H1 (cell line): ENCODE measurements around the gene TOP3B. TPM values are rescaled to one million over a fixed set of nuclear protein-coding genes. Genes with fewer than 3 reads are reported as not detected.

ENCODE experiments used
- CTCF ChIA-PET: fragments of 300-600 bp; sonication (Branson Sonifier 250); formaldehyde crosslinking; loops from one replicate; lab custom pipeline; 2021; ENCODE audit not compliant: partially characterized antibody; lab: Charles Lee
- POLR2A ChIA-PET: fragments of 300-600 bp; sonication (Branson Sonifier 250); formaldehyde crosslinking; loops from one replicate; lab custom pipeline; 2021; ENCODE audit warnings: inconsistent platforms; ENCODE audit not compliant: partially characterized antibody; lab: Charles Lee
- DNase-seq, 2 experiments: peaks; one replicate each; pipeline versions ENCODE4 v3.0.0 to v3.0.0-alpha.2; 2010 to 2022; ENCODE audit warnings: low spot score in 2 of 2, low read depth in 1 of 2, mixed read lengths in 1 of 2
- FAIRE-seq: peaks from 2 replicates; lab custom pipeline; 2011; peaks lifted over from hg19 to GRCh38; lab: Jason Lieb, UNC
- H2AFZ ChIP-seq: 2 replicates; pipeline ENCODE4 v1.8.1; 2012; ENCODE audit warnings: low read length, inconsistent platforms
- H2AK5ac ChIP-seq: 2 replicates; pipeline ENCODE4 v1.6.1; 2013; ENCODE audit warnings: low read depth, low read length
- H2BK120ac ChIP-seq: replicated peaks from 2 replicates; pipeline ENCODE3; 2013; ENCODE audit warnings: low read depth, low read length, inconsistent platforms
- H2BK12ac ChIP-seq: 2 replicates; pipeline ENCODE4 v1.6.1; 2013; ENCODE audit warnings: low read depth, low read length
- H2BK15ac ChIP-seq: 2 replicates; pipeline ENCODE4 v1.6.1; 2013; ENCODE audit warnings: low read length
- H2BK20ac ChIP-seq: 2 replicates; pipeline ENCODE4 v1.6.1; 2013; ENCODE audit warnings: low read length
- H2BK5ac ChIP-seq: 2 replicates; pipeline ENCODE4 v1.6.1; 2013; ENCODE audit warnings: low read depth, low read length
- H3K14ac ChIP-seq: 2 replicates; pipeline ENCODE4 v1.6.1; 2013; ENCODE audit warnings: inconsistent platforms; ENCODE audit not compliant: insufficient read length
- H3K18ac ChIP-seq: 2 replicates; pipeline ENCODE4 v1.6.1; 2013; ENCODE audit warnings: low read length; ENCODE audit errors: extremely low read depth
- H3K23ac ChIP-seq: 2 replicates; pipeline ENCODE4 v1.6.1; 2013; ENCODE audit warnings: inconsistent platforms; ENCODE audit not compliant: insufficient read length
- H3K23me2 ChIP-seq: 2 replicates; pipeline ENCODE4 v1.6.1; 2013; ENCODE audit warnings: low read depth, low read length
- H3K27ac ChIP-seq: 2 replicates; pipeline ENCODE4 v1.6.1; 2011; ENCODE audit warnings: low read depth, low read length, inconsistent platforms
- H3K27me3 ChIP-seq, 4 experiments: replicated peaks in 1 of 4; 1 replicate in 1 of 4; 2 replicates in 3 of 4; pipeline versions ENCODE4 v1.6.1 to v1.8.1; 2011 to 2013; ENCODE audit warnings: low read length in 3 of 4, mild to moderate bottlenecking in 3 of 4, inconsistent platforms in 2 of 4, mixed read lengths in 2 of 4, moderate library complexity in 1 of 4; ENCODE audit not compliant: control insufficient read depth in 3 of 4, insufficient read depth in 3 of 4; ENCODE audit errors: extremely low read depth in 1 of 4
- H3K36me3 ChIP-seq, 4 experiments: 2 replicates each; pipeline versions ENCODE4 v1.6.1 to v1.8.1; 2011 to 2013; ENCODE audit warnings: mild to moderate bottlenecking in 4 of 4, low read length in 3 of 4, moderate library complexity in 2 of 4, control low read depth in 1 of 4, inconsistent platforms in 1 of 4; ENCODE audit not compliant: insufficient read depth in 4 of 4, control insufficient read depth in 2 of 4
- H3K4ac ChIP-seq: replicated peaks from 2 replicates; pipeline ENCODE3; 2013; ENCODE audit warnings: low read length, low read depth, mixed read lengths, inconsistent platforms; ENCODE audit not compliant: insufficient read length
- H3K4me1 ChIP-seq, 4 experiments: replicated peaks in 1 of 4; 1 replicate in 1 of 4; 2 replicates in 3 of 4; pipeline versions ENCODE4 v1.6.1 to v1.8.1; 2011 to 2013; ENCODE audit warnings: low read length in 3 of 4, inconsistent platforms in 2 of 4, mixed read lengths in 1 of 4; ENCODE audit not compliant: insufficient read depth in 4 of 4, control insufficient read depth in 3 of 4
- H3K4me2 ChIP-seq, 2 experiments: 2 replicates each; pipeline versions ENCODE4 v1.6.1 to v1.8.1; 2011 to 2013; ENCODE audit warnings: low read depth in 2 of 2, low read length in 2 of 2, control low read depth in 1 of 2, inconsistent platforms in 1 of 2, mild to moderate bottlenecking in 1 of 2; ENCODE audit not compliant: insufficient read depth in 1 of 2
- H3K4me3 ChIP-seq, 4 experiments: fragments of 200-600, 300-600 bp in 1 of 4; sonication (generic), shearing (Covaris generic), sonication (Bioruptor Twin) in 1 of 4; 2 replicates each; pipeline versions ENCODE4 v1.5.1 to v1.8.1; 2011 to 2016; ENCODE audit warnings: low read length in 4 of 4, low read depth in 3 of 4, control low read depth in 2 of 4, inconsistent platforms in 2 of 4, mild to moderate bottlenecking in 2 of 4, mixed read lengths in 1 of 4, moderate library complexity in 1 of 4; ENCODE audit not compliant: insufficient read depth in 2 of 4; ENCODE audit errors: extremely low read depth in 1 of 4
- H3K56ac ChIP-seq: replicated peaks from 2 replicates; pipeline ENCODE3; 2013; ENCODE audit warnings: low read depth, mild to moderate bottlenecking, mixed read lengths, low read length, inconsistent platforms; ENCODE audit not compliant: insufficient read length
- H3K79me1 ChIP-seq: 2 replicates; pipeline ENCODE4 v1.6.1; 2013; ENCODE audit warnings: low read depth, low read length, control low read depth
- H3K79me2 ChIP-seq, 2 experiments: 2 replicates each; pipeline versions ENCODE4 v1.6.1 to v1.8.1; 2012 to 2013; ENCODE audit warnings: low read length in 2 of 2, mild to moderate bottlenecking in 2 of 2, inconsistent platforms in 1 of 2; ENCODE audit not compliant: insufficient read depth in 2 of 2, control insufficient read depth in 1 of 2
- H3K9ac ChIP-seq, 4 experiments: replicated peaks in 1 of 4; 1 replicate in 1 of 4; 2 replicates in 3 of 4; pipeline versions ENCODE4 v1.6.1 to v1.8.1; 2011 to 2013; ENCODE audit warnings: low read depth in 3 of 4, low read length in 3 of 4, control low read depth in 2 of 4, mild to moderate bottlenecking in 2 of 4, moderate library complexity in 2 of 4, inconsistent platforms in 1 of 4; ENCODE audit errors: extremely low read depth in 1 of 4
- H3K9me3 ChIP-seq, 2 experiments: 2 replicates each; pipeline versions ENCODE4 v1.6.1 to v1.8.1; 2012 to 2013; ENCODE audit warnings: mild to moderate bottlenecking in 2 of 2, moderate library complexity in 2 of 2, control low read depth in 1 of 2, inconsistent platforms in 1 of 2, low read depth in 1 of 2, low read length in 1 of 2, mixed read lengths in 1 of 2; ENCODE audit not compliant: insufficient read depth in 2 of 2
- H4K20me1 ChIP-seq, 2 experiments: replicated peaks in 1 of 2; 2 replicates each; pipeline versions ENCODE3 to v1.8.1; 2011 to 2013; ENCODE audit warnings: inconsistent platforms in 2 of 2, low read length in 2 of 2, mild to moderate bottlenecking in 1 of 2; ENCODE audit not compliant: insufficient read depth in 2 of 2, control insufficient read depth in 1 of 2
- H4K5ac ChIP-seq: 2 replicates; pipeline ENCODE4 v1.6.1; 2013; ENCODE audit warnings: low read length, low read depth, mixed read lengths, inconsistent platforms; ENCODE audit not compliant: insufficient read length
- H4K8ac ChIP-seq: 2 replicates; pipeline ENCODE4 v1.8.0; 2013; ENCODE audit warnings: mild to moderate bottlenecking, moderate library complexity, low read length, inconsistent platforms; ENCODE audit not compliant: insufficient read depth; ENCODE audit errors: extremely low read depth
- H4K91ac ChIP-seq: replicated peaks from 2 replicates; pipeline ENCODE3; 2013; ENCODE audit warnings: low read length, mixed read lengths, inconsistent platforms; ENCODE audit not compliant: insufficient read length
- BACH1 ChIP-seq: IDR thresholded peaks from 2 replicates; pipeline ENCODE4 v1.6.1; 2012; ENCODE audit warnings: low read length, improper control_type of control experiment
- CTBP2 ChIP-seq: IDR thresholded peaks from 2 replicates; pipeline ENCODE4 v1.7.0; 2011; ENCODE audit warnings: borderline replicate concordance, mild to moderate bottlenecking, moderate library complexity, mixed read lengths, low read length; ENCODE audit not compliant: insufficient read depth, insufficient read length
- EZH2 ChIP-seq: fragments of 200-600 bp; sonication (generic); IDR thresholded peaks from 2 replicates; pipeline ENCODE4 v1.7.1; 2012; ENCODE audit warnings: low read depth, mild to moderate bottlenecking, moderate library complexity, low read length, inconsistent platforms; ENCODE audit not compliant: severe bottlenecking
- HDAC6 ChIP-seq: IDR thresholded peaks from one replicate; pipeline ENCODE4 v1.7.1; 2012; ENCODE audit warnings: low read depth, mild to moderate bottlenecking, inconsistent platforms, low read length, moderate library complexity
- NANOG ChIP-seq: IDR thresholded peaks from 2 replicates; pipeline ENCODE4 v1.6.1; 2011; ENCODE audit warnings: low read length, low read depth, mild to moderate bottlenecking, inconsistent platforms; ENCODE audit not compliant: insufficient read depth, poor library complexity, severe bottlenecking
- POLR2A ChIP-seq, 2 experiments: IDR thresholded peaks; 1 replicate in 1 of 2; 2 replicates in 1 of 2; pipeline ENCODE4 v1.6.1; 2011; ENCODE audit warnings: low read depth in 2 of 2, low read length in 2 of 2, mild to moderate bottlenecking in 2 of 2; ENCODE audit errors: control extremely low read depth in 1 of 2
- TAF7 ChIP-seq: optimal IDR thresholded peaks from 2 replicates; pipeline ENCODE3; 2011; ENCODE audit warnings: low read depth, mild to moderate bottlenecking, inconsistent platforms, low read length, moderate library complexity, borderline replicate concordance
- WGBS, 2 experiments: shearing (Covaris generic) in 1 of 2; methylation state at CpG; one replicate each; pipeline versions ENCODE4 v1.1.6 to v1.1.7; 2013 to 2015; ENCODE audit warnings: low lambda C conversion rate in 2 of 2, mixed read lengths in 2 of 2, inconsistent platforms in 1 of 2, low coverage in 1 of 2, missing lambda C conversion rate in 1 of 2; ENCODE audit not compliant: insufficient replicate concordance in 2 of 2, insufficient coverage in 1 of 2, insufficient read length in 1 of 2; ENCODE audit errors: extremely low coverage in 1 of 2, missing lambda C conversion rate in 1 of 2; 5-methylcytosine and 5-hydroxymethylcytosine counted together
- polyA plus RNA-seq, 7 experiments: library from polyadenylated mRNA; depleted of rRNA in 3 of 7; stranded (reverse) in 5 of 7; unstranded in 2 of 7; fragments of >200 nt in 5 of 7; fragments of 200-250 nt in 2 of 7; gene quantifications; 1 replicate in 5 of 7; 2 replicates in 1 of 7; 4 replicates in 1 of 7; pipeline versions ENCODE4 v1.2.1 to v1.2.3, GENCODE V29; 2011 to 2013; ENCODE audit warnings: missing spikeins in 2 of 7, mixed read lengths in 2 of 7
- total RNA-seq: library from RNA; stranded (reverse); fragmentation: NEBNext Ultra II Directional; extraction: Animal tissue kit (Norgen Biotek cat#: 25700); gene quantifications from 2 replicates; pipeline ENCODE4 v1.2.1, GENCODE V29; 2021

Gene TOP3B
- total and polyA plus RNA-seq, 2 of the 8 experiments (the other 6 are each of a cell fraction or from before 2014, with no cell fraction given): 30.4 to 52.8 TPM

DNA sequence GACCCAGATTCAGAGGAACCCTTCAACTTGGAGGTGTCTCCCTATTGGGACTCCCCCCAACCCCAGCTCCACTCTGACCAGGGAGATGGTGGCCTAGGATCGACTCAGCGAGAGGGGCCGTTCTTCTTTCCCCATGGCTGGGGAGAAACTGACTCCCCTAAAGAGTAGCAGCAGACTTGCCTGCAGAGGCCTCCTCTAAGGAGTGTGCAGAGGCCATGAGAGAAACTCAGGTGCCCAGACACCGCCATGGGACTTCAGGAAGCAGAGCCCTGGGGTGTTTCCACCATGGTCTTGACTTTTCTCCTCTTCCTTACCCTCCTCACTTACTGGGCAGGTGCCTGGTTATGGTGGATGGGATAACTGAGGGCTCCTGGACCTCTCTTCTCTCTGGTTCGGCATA, 2.6 kb upstream of the TOP3B start:
- no peak for TF ChIP-seq TAF7
- TF ChIP-seq POLR2A (IDR thresholded peaks at IDR 0.05; ENCODE audit: control extremely low read depth in 1 of 2, low read depth in 2 of 2, low read length in 2 of 2): no peak
- TF ChIP-seq CTBP2: no peak
- no peak for TF ChIP-seq BACH1
- peak; percentile 33 for TF ChIP-seq EZH2
- TF ChIP-seq NANOG: no peak
- TF ChIP-seq HDAC6: no peak
- no peak overlapping the region for H3K27ac ChIP-seq
- no peaks in the 10 kb centered on the region; a peak in 1 of 8 replicates for H3K36me3 ChIP-seq
- no peak overlapping the region for H2AK5ac ChIP-seq
- H3K56ac ChIP-seq: no peak overlapping the region
- H3K79me1 ChIP-seq: peaks cover 8% of the 10 kb centered on the region; the same call in 1 of the 2 replicates
- H3K9me3 ChIP-seq: no peaks in the 10 kb centered on the region
- H2BK5ac ChIP-seq: no peak overlapping the region
- FAIRE-seq (no peak), DNase-seq (no peak)
- H3K23ac ChIP-seq: no peak overlapping the region
- no peak overlapping the region for H3K9ac ChIP-seq
- peak overlapping the region; percentile 76; the same call in 1 of the 2 replicates for H2AFZ ChIP-seq
- no peak overlapping the region for H2BK120ac ChIP-seq
- peaks cover 27 to 43% (median 41%) of the 10 kb centered on the region in 4 experiments for H3K27me3 ChIP-seq
- H2BK15ac ChIP-seq: no peak overlapping the region
- H3K14ac ChIP-seq: no peak overlapping the region
- peaks cover 2% of the 10 kb centered on the region in 2 experiments for H4K20me1 ChIP-seq
- no peak overlapping the region for H3K4me3 ChIP-seq
- H3K23me2 ChIP-seq: 0 out of 2 replicates have a peak, but pooled peaks cover 3% of the 10 kb centered on the region
- no peak overlapping the region for H2BK12ac ChIP-seq
- no peak overlapping the region for H3K4me2 ChIP-seq
- no peak overlapping the region for H4K91ac ChIP-seq
- H3K4ac ChIP-seq: no peak overlapping the region
- H3K4me1 ChIP-seq: no peaks in the 10 kb centered on the region; a peak in 2 of 7 replicates
- no peak overlapping the region for H2BK20ac ChIP-seq
- H3K18ac ChIP-seq: no peak overlapping the region
- WGBS, 2 experiments: 96% methylated on average over 5 of the region's 5 CpGs; no CpG with 5 or more reads in 1 of the 2 experiments
- H4K5ac ChIP-seq: no peak overlapping the region
- ChIA-PET POLR2A (no interaction called here), CTCF (interaction anchor here (0.7 to 5.6 kb wide), 21 partner anchors 10 to 195 kb away, joined by 3 to 47 read pairs (median 4); no protein-coding TSS in a partner anchor)
- peaks cover 0 to 11% of the 10 kb centered on the region in 2 experiments for H3K79me2 ChIP-seq
- H4K8ac ChIP-seq: no peak overlapping the region
